CD4-positive, alpha-beta T cell (primary cell): ENCODE measurements around the gene DLG1. TPM values are rescaled to one million over a fixed set of nuclear protein-coding genes. Genes with fewer than 3 reads are reported as not detected.

Source experiments
- ATAC-seq: fragments of 200-7000 bp; cut with Tn5 transposase; one replicate; pipeline ENCODE4 v1.10.0; 2022; ENCODE audit warnings: mild to moderate bottlenecking; ENCODE audit not compliant: poor library complexity
- CTCF ChIA-PET: fragments of 350-600 bp; sonication (Branson Sonifier 250); formaldehyde crosslinking; loops from one replicate; lab custom pipeline; 2021; ENCODE audit warnings: antibody characterized with exemption, inconsistent platforms; lab: Charles Lee
- POLR2A ChIA-PET: fragments of 350-600 bp; sonication (Branson Sonifier 250); formaldehyde crosslinking; loops from one replicate; lab custom pipeline; 2021; ENCODE audit warnings: antibody characterized with exemption, inconsistent platforms; lab: Charles Lee
- DNase-seq, 14 experiments: peaks; one replicate each; pipeline ENCODE4 v3.0.0-alpha.2; 2013 to 2020; ENCODE audit warnings: mixed read lengths in 2 of 14
- H3K27ac ChIP-seq, 2 donors: one replicate each; pipeline versions ENCODE4 v1.5.1 to v1.7.0; 2013; ENCODE audit warnings: low read length in 2 of 2, low read depth in 1 of 2, mild to moderate bottlenecking in 1 of 2
- H3K27me3 ChIP-seq, 2 experiments: 1 replicate in 1 of 2; 2 replicates in 1 of 2; pipeline versions ENCODE4 v1.6.1 to v1.7.0; 2013; ENCODE audit warnings: low read length in 2 of 2, control low read depth in 1 of 2, mild to moderate bottlenecking in 1 of 2, moderate library complexity in 1 of 2; ENCODE audit not compliant: insufficient read depth in 2 of 2, control insufficient read depth in 1 of 2
- H3K36me3 ChIP-seq: one replicate; pipeline ENCODE4 v1.6.1; 2013; ENCODE audit warnings: low read length, control low read depth; ENCODE audit not compliant: insufficient read depth
- H3K4me1 ChIP-seq: one replicate; pipeline ENCODE4 v1.6.1; 2013; ENCODE audit warnings: low read length, control low read depth; ENCODE audit not compliant: insufficient read depth
- H3K4me3 ChIP-seq: one replicate; pipeline ENCODE4 v1.5.1; 2013; ENCODE audit warnings: mild to moderate bottlenecking, low read length, moderate library complexity
- H3K9me3 ChIP-seq, 2 experiments: 1 replicate in 1 of 2; 2 replicates in 1 of 2; pipeline versions ENCODE4 v1.6.1 to v1.7.0; 2013; ENCODE audit warnings: low read length in 2 of 2, mild to moderate bottlenecking in 2 of 2, control low read depth in 1 of 2, moderate library complexity in 1 of 2; ENCODE audit not compliant: control insufficient read depth in 1 of 2, insufficient read depth in 1 of 2
- H3K27ac Mint-ChIP-seq: one replicate; pipeline ENCODE4 v1.8.0; 2020; ENCODE audit warnings: mixed read lengths
- H3K27me3 Mint-ChIP-seq: one replicate; pipeline ENCODE4 v1.8.0; 2021; ENCODE audit warnings: mixed read lengths
- H3K36me3 Mint-ChIP-seq: one replicate; pipeline ENCODE4 v1.8.0; 2021; ENCODE audit warnings: low read depth, mixed read lengths
- H3K4me1 Mint-ChIP-seq: one replicate; pipeline ENCODE4 v1.8.0; 2021; ENCODE audit warnings: low read depth, mixed read lengths
- H3K4me3 Mint-ChIP-seq: one replicate; pipeline ENCODE4 v1.8.0; 2020; ENCODE audit warnings: mild to moderate bottlenecking, mixed read lengths
- H3K9me3 Mint-ChIP-seq: one replicate; pipeline ENCODE4 v1.8.0; 2020; ENCODE audit warnings: mixed read lengths
- intact Hi-C, 2 experiments: fragments of 100-400 bp; cut with DNase I in 1 of 2; cut with micrococcal nuclease in 1 of 2; formaldehyde crosslinking; loops; one replicate each; pipeline versions ENCODE4 v1.15.1 to v1.9.0; 2023 to 2025; cut with DNase I, micrococcal nuclease
- total RNA-seq, 174 experiments: library from RNA in 2 of 174; stranded (reverse) in 2 of 174; gene quantifications; one replicate each; pipeline ENCODE4 v1.2.3 and lab custom pipeline; 2021 to 2026
- TF ChIP-seq, protein P1 (sequence below): fragments of 200-600 bp; IDR thresholded peaks from one replicate; pipeline ENCODE4 v1.8.0; 2022; ENCODE audit warnings: antibody characterized with exemption, mild to moderate bottlenecking

The DLG1 gene
- total RNA-seq, 2 experiments from 2014 or later: 86.8 to 91.8 TPM

DNA sequence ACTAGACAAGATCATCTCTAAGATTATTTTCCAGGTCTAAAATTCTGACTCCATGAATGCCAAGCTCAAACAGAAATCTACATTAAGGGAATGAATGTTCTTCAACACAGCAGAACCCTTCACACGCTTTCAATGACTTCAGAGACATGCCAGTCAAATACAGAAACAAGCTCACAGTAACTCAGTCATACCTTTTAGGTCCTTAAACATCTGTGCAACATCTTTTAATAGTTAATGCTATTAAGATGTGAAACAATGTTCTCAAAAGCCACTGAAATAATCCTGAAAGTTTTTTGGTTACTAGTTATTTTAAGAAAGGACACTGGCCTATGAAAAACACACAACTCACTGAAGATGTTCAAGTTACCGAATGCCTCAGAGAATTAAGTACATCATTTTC, 2.5 kb downstream of the DLG1 start:
- H3K4me3 ChIP-seq: no peak overlapping the region
- H3K4me1 Mint-ChIP-seq: peaks cover 55% of the 10 kb centered on the region
- H3K27me3 ChIP-seq: peaks cover 0 to 7% of the 10 kb centered on the region in 2 experiments
- H3K36me3 ChIP-seq: peaks cover 13% of the 10 kb centered on the region
- ChIA-PET CTCF (no interaction called here), POLR2A (interaction anchor here (0.7 kb wide), 1 partner anchor 10 kb away, joined by 3 read pairs; no protein-coding TSS in a partner anchor)
- peaks cover 11% of the 10 kb centered on the region for H3K4me1 ChIP-seq
- intact Hi-C loops: loop anchor here (2.0 to 10.0 kb wide), 6 partner anchors 34 to 659 kb away; partner anchors contain the start of genes BDH1 (in 1 of the 2), NCBP2 (in 1 of the 2) and RPL35A (in 1 of the 2)
- no peaks in the 10 kb centered on the region for H3K9me3 ChIP-seq
- no peaks in the 10 kb centered on the region for H3K9me3 Mint-ChIP-seq
- H3K4me3 Mint-ChIP-seq: peak overlapping the region; percentile 14
- peaks cover 5% of the 10 kb centered on the region for H3K27me3 Mint-ChIP-seq
- ATAC-seq (no peak), DNase-seq (no peak)
- peaks cover 36% of the 10 kb centered on the region for H3K36me3 Mint-ChIP-seq
- TF ChIP-seq, protein P1, sequence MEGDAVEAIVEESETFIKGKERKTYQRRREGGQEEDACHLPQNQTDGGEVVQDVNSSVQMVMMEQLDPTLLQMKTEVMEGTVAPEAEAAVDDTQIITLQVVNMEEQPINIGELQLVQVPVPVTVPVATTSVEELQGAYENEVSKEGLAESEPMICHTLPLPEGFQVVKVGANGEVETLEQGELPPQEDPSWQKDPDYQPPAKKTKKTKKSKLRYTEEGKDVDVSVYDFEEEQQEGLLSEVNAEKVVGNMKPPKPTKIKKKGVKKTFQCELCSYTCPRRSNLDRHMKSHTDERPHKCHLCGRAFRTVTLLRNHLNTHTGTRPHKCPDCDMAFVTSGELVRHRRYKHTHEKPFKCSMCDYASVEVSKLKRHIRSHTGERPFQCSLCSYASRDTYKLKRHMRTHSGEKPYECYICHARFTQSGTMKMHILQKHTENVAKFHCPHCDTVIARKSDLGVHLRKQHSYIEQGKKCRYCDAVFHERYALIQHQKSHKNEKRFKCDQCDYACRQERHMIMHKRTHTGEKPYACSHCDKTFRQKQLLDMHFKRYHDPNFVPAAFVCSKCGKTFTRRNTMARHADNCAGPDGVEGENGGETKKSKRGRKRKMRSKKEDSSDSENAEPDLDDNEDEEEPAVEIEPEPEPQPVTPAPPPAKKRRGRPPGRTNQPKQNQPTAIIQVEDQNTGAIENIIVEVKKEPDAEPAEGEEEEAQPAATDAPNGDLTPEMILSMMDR: no peak
- H3K27ac Mint-ChIP-seq: peak overlapping the region; percentile 91
- no peak overlapping the region for H3K27ac ChIP-seq

DNA sequence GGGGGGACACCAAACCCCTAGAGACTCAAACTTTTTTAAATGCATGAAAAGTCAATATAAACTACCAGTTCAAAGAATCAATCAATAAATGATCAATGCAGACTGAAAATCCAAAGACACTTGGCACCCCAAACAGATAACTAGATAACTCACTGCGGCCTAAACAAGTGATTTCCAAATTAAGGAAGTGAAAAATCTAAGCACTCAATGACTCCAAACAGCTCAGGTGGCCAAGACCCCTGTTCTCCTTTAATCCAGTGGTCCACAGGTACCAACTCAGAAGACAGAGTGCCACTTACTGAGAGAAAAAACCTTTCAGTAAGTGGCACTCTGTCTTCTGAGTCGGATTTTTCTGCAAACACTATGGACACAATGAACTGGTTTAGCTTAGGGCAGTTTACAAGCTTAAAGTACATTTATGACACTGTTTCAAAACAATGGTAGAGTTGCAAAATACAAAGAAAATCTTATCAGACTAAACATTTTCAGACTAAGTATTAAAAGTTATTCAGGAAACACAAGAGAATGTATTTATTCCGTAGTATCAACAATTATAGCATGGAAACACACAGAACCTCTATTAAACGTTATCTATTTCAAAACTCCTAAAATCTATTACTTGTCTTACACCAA, 4.7 kb downstream of the DLG1 start:
- peak overlapping the region; percentile 19 for H3K27ac Mint-ChIP-seq
- H3K36me3 ChIP-seq: peaks cover 19% of the 10 kb centered on the region
- H3K27ac ChIP-seq: no peak overlapping the region
- H3K4me3 Mint-ChIP-seq: peak overlapping the region; percentile 18
- H3K27me3 Mint-ChIP-seq: no peaks in the 10 kb centered on the region
- DNase-seq (no peak), ATAC-seq (no peak)
- intact Hi-C loops: loop anchor here in 1 of 2 experiments (10.0 kb wide), 2 partner anchors 421 to 661 kb away; partner anchors contain the start of gene RPL35A
- no peaks in the 10 kb centered on the region for H3K9me3 ChIP-seq
- peaks cover 54% of the 10 kb centered on the region for H3K36me3 Mint-ChIP-seq
- no peak overlapping the region for H3K4me3 ChIP-seq
- H3K4me1 Mint-ChIP-seq: peaks cover 68% of the 10 kb centered on the region
- TF ChIP-seq, protein P1: no peak
- H3K4me1 ChIP-seq: peaks cover 1% of the 10 kb centered on the region
- no peaks in the 10 kb centered on the region for H3K9me3 Mint-ChIP-seq
- CTCF ChIA-PET: no interaction called here
- peaks cover 0 to under 1% of the 10 kb centered on the region in 2 experiments for H3K27me3 ChIP-seq
- POLR2A ChIA-PET: no interaction called here

DNA sequence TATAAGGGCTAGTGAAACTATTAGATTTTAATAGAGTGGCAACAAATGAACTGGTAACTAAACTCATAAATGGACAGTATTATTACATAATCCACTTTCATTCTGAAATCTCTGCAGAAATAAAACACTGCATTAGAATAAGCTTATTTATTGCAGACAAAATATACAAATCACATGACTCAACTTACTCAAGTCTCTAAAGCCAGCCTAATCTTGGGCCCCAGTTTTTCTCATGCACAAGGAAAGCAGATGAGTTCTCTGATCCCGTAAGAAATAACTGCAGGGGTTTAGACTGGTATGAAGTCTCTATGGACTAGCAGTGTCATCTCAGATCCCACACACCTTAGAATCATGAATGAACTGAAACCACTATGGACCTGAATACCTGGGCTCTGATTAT, 5.8 kb downstream of the DLG1 start:
- peaks cover 61% of the 10 kb centered on the region for H3K36me3 Mint-ChIP-seq
- H3K4me1 Mint-ChIP-seq: peaks cover 70% of the 10 kb centered on the region
- intact Hi-C loops: loop anchor here in 1 of 2 experiments (10.0 kb wide), 2 partner anchors 422 to 662 kb away; partner anchors contain the start of gene RPL35A

More for the DNA sequence above, 5.8 kb downstream of the DLG1 start:
- ATAC-seq (no peak), DNase-seq (no peak)
- Histone ChIP-seq H3K4me1 (no peaks in the 10 kb centered on the region), H3K36me3 (peaks cover 21% of the 10 kb centered on the region), H3K9me3 (no peaks in the 10 kb centered on the region), H3K27ac (no peak overlapping the region), H3K27me3 (no peaks in the 10 kb centered on the region), H3K4me3 (no peak overlapping the region)
- POLR2A ChIA-PET: no interaction called here
- no peaks in the 10 kb centered on the region for H3K9me3 Mint-ChIP-seq
- no peak overlapping the region for H3K4me3 Mint-ChIP-seq
- CTCF ChIA-PET: no interaction called here
- TF ChIP-seq, protein P1: no peak
- no peaks in the 10 kb centered on the region for H3K27me3 Mint-ChIP-seq
- peak overlapping the region; percentile 19 for H3K27ac Mint-ChIP-seq
